SK-N-SH treated with all-trans-retinoic acid at 6 μM for 48 hours (cell line): Measurements from ENCODE around the gene ACKR3.

Source experiments
- ATAC-seq: fragments of 200-7000 bp; cut with Tn5 transposase; 3 replicates; pipeline ENCODE4 v1.9.1; 2020; ENCODE audit warnings: mild to moderate bottlenecking, moderate library complexity
- CREB5 ChIP-seq: fragments of 250-450 bp; sonication (Bioruptor Pico); IDR thresholded peaks from 2 replicates; pipeline ENCODE4 v1.5.1; 2020; ENCODE audit warnings: low read depth, mild to moderate bottlenecking, moderate library complexity
- CSDC2 ChIP-seq: fragments of 250-450 bp; sonication (Bioruptor Pico); IDR thresholded peaks from 2 replicates; pipeline ENCODE4 v1.5.0; 2020; ENCODE audit warnings: mild to moderate bottlenecking, moderate library complexity
- CSRNP3 ChIP-seq: fragments of 250-450 bp; sonication (Bioruptor Pico); IDR thresholded peaks from 2 replicates; pipeline ENCODE4 v1.5.1; 2021; ENCODE audit warnings: mild to moderate bottlenecking, moderate library complexity
- ESRRG ChIP-seq: fragments of 250-450 bp; sonication (Bioruptor Pico); IDR thresholded peaks from 2 replicates; pipeline ENCODE4 v1.6.1; 2021; ENCODE audit warnings: mild to moderate bottlenecking
- GLIS3 ChIP-seq: fragments of 250-450 bp; sonication (Bioruptor Pico); IDR thresholded peaks from 2 replicates; pipeline ENCODE4 v1.5.0; 2020; ENCODE audit warnings: mild to moderate bottlenecking, moderate library complexity
- OSR1 ChIP-seq: fragments of 250-450 bp; sonication (Bioruptor Pico); IDR thresholded peaks from 2 replicates; pipeline ENCODE4 v1.8.0; 2022; ENCODE audit warnings: moderate library complexity, mild to moderate bottlenecking, inconsistent platforms
- PATZ1 ChIP-seq: fragments of 250-450 bp; sonication (Bioruptor Pico); IDR thresholded peaks from 2 replicates; pipeline ENCODE4 v1.8.0; 2020; ENCODE audit warnings: mild to moderate bottlenecking, moderate library complexity, borderline replicate concordance
- RARB ChIP-seq: fragments of 250-450 bp; sonication (Bioruptor Pico); IDR thresholded peaks from 2 replicates; pipeline ENCODE4 v1.8.0; 2021; ENCODE audit warnings: mild to moderate bottlenecking, moderate library complexity
- SNAI2 ChIP-seq: fragments of 250-450 bp; sonication (Bioruptor Pico); IDR thresholded peaks from 2 replicates; pipeline ENCODE4 v1.5.0; 2020; ENCODE audit warnings: mild to moderate bottlenecking, moderate library complexity
- TCF4 ChIP-seq: fragments of 250-450 bp; sonication (Bioruptor Pico); IDR thresholded peaks from 2 replicates; pipeline ENCODE4 v1.8.0; 2021; ENCODE audit warnings: mild to moderate bottlenecking, moderate library complexity, borderline replicate concordance
- TOX ChIP-seq: fragments of 250-450 bp; sonication (Bioruptor Pico); IDR thresholded peaks from 2 replicates; pipeline ENCODE4 v1.8.0; 2021; ENCODE audit warnings: mild to moderate bottlenecking, moderate library complexity, borderline replicate concordance
- TSHZ2 ChIP-seq: fragments of 250-450 bp; sonication (Bioruptor Pico); IDR thresholded peaks from 2 replicates; pipeline ENCODE4 v1.5.0; 2020; ENCODE audit warnings: mild to moderate bottlenecking, moderate library complexity
- ZC3H10 ChIP-seq: fragments of 250-450 bp; sonication (Bioruptor Pico); IDR thresholded peaks from 2 replicates; pipeline ENCODE4 v1.5.1; 2021; ENCODE audit warnings: mild to moderate bottlenecking, moderate library complexity
- ZFP30 ChIP-seq: fragments of 450-650 bp; formaldehyde crosslinking; IDR thresholded peaks from 2 replicates; pipeline ENCODE4 v1.5.0; 2022; ENCODE audit warnings: mild to moderate bottlenecking, moderate library complexity
- ZNF565 ChIP-seq: fragments of 450-650 bp; formaldehyde crosslinking; conservative IDR thresholded peaks from 2 replicates; pipeline ENCODE4 v1.5.0; 2020; ENCODE audit warnings: low read depth, mild to moderate bottlenecking, moderate library complexity
- ZNF8 ChIP-seq: fragments of 450-650 bp; formaldehyde crosslinking; IDR thresholded peaks from 2 replicates; pipeline ENCODE4 v1.5.0; 2020; ENCODE audit warnings: mild to moderate bottlenecking, moderate library complexity
- TF ChIP-seq, protein P1 (sequence below): fragments of 250-450 bp; sonication (Bioruptor Pico); IDR thresholded peaks from 2 replicates; pipeline ENCODE4 v1.8.0; 2021; ENCODE audit warnings: low read depth, mild to moderate bottlenecking, moderate library complexity, borderline replicate concordance

ACKR3 gene

GRCh38 chr2:236604575-236605344, 35.1 kb downstream of the ACKR3 start:
- ATAC-seq, result no peak
- TF ChIP-seq RARB (CRISPR knock-in tag) (no peak), TSHZ2 (no peak), SNAI2 (CRISPR knock-in tag) (no peak), ZC3H10 (no peak), OSR1 (CRISPR knock-in tag) (no peak), ZFP30 (no peak), ESRRG (no peak), ZNF565 (CRISPR knock-in tag) (no peak), ZNF8 (no peak), CSRNP3 (no peak)
- TF ChIP-seq, protein P1, sequence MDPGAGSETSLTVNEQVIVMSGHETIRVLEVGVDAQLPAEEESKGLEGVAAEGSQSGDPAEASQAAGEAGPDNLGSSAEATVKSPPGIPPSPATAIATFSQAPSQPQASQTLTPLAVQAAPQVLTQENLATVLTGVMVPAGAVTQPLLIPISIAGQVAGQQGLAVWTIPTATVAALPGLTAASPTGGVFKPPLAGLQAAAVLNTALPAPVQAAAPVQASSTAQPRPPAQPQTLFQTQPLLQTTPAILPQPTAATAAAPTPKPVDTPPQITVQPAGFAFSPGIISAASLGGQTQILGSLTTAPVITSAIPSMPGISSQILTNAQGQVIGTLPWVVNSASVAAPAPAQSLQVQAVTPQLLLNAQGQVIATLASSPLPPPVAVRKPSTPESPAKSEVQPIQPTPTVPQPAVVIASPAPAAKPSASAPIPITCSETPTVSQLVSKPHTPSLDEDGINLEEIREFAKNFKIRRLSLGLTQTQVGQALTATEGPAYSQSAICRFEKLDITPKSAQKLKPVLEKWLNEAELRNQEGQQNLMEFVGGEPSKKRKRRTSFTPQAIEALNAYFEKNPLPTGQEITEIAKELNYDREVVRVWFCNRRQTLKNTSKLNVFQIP (CRISPR knock-in tag), result no peak

- TF ChIP-seq ZNF8 (no peak), CSDC2 (CRISPR knock-in tag) (no peak), ZFP30 (no peak), GLIS3 (CRISPR knock-in tag) (no peak), CSRNP3 (no peak), PATZ1 (CRISPR knock-in tag) (no peak)
- ATAC-seq, result no peak
These were observed 35.7 kb downstream of the ACKR3 start for GRCh38 chr2:236605345-236605734.

DNA sequence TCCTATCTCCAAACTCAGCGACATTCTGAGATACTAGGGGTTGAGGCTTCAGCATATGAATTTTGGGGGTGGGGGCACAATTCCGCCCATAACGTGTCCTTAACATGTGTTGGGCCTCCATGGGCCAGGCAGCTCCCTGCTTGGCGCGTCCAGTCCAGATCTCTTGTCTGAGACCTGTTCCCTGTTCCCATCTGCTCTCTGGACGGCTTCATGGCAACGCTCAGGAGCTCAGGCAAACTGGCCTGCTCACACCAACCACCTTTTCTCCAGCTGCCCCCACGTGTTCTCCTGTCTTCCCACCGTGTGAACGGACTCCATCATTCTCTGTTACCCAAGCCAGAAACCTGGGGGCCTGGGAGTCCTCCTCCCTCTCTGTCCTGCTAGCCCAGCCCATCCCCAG, 36.4 kb downstream of the ACKR3 start:
- ATAC-seq, result no peak
- no peak for TF ChIP-seq TOX (CRISPR knock-in tag)
- TF ChIP-seq ZC3H10, result no peak

DNA sequence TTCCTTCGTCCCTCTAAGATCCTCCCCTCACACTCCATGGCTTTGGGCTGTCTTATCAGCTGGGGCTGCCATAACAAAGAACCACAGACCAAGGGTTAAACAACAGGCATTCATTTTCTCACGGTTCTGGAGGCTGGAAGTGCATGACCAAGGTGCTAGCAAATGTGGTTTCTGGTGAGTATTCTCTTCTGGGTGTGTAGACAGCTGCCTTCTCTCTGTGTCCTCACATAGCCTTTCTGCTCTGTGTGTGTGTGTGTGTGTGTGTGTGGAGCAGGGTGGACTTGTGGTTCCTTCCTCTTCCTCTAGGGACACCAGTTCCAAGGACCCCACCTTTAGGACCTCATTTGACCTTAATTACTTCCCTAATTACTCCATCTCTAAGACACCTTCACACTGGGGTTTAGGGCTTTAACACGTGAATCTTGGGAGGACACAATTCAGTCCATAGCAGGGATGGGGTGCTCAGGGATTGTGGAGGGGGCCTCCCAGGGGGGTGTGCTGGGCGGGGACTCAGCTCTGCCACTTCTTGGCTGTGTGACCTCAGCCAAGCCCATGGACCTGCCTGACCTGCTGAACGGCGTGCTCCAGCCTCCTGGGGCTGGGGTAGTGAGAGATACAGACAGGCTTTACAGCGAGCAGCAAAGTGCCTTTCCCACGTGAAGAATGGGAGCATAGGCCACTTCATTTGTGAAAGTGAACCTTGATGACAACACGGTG, 38.0 kb downstream of the ACKR3 start:
- no peak for ATAC-seq
- TF ChIP-seq TCF4 (CRISPR knock-in tag) (no peak), CREB5 (CRISPR knock-in tag) (no peak), OSR1 (CRISPR knock-in tag) (no peak)
- TF ChIP-seq, all 23 proteins: peak for 0
